Colonic mucosa (tissue), 4 donors: ENCODE measurements around the gene MRPS9. TPM values are rescaled to one million over a fixed set of nuclear protein-coding genes. Genes with fewer than 3 reads are reported as not detected.

Source experiments
- DNase-seq: peaks from one replicate; pipeline ENCODE4 v3.0.0-alpha.2; 2020
- H3K27ac ChIP-seq: fragments of 200-600 bp; one replicate; pipeline ENCODE4 v1.8.0; 2021
- H3K27me3 ChIP-seq: fragments of 200-600 bp; one replicate; pipeline ENCODE4 v1.8.0; 2021
- H3K36me3 ChIP-seq: fragments of 200-600 bp; one replicate; pipeline ENCODE4 v1.8.0; 2021
- H3K4me1 ChIP-seq: fragments of 200-600 bp; one replicate; pipeline ENCODE4 v1.8.0; 2021; ENCODE audit warnings: mild to moderate bottlenecking
- H3K4me3 ChIP-seq: fragments of 200-600 bp; one replicate; pipeline ENCODE4 v1.8.0; 2021
- H3K9ac ChIP-seq, 2 donors: one replicate each; pipeline ENCODE4 v1.7.0; 2013; ENCODE audit warnings: control low read depth in 2 of 2, low read depth in 2 of 2, low read length in 2 of 2
- H3K9me3 ChIP-seq: fragments of 200-600 bp; one replicate; pipeline ENCODE4 v1.8.0; 2021
- intact Hi-C: fragments of 100-400 bp; cut with DNase I; formaldehyde crosslinking; loops from one replicate; pipeline ENCODE4 v1.14.1; 2022
- total RNA-seq, 2 donors: library from RNA; stranded (reverse); fragmentation: NEBNext Ultra II Directional in 1 of 2; extraction: Animal tissue kit (Norgen Biotek cat#: 25700) in 1 of 2; gene quantifications; one replicate each; pipeline ENCODE4 v1.2.1, GENCODE V29; 2021
- TF ChIP-seq, protein P1 (sequence below): fragments of 200-600 bp; IDR thresholded peaks from one replicate; pipeline ENCODE4 v1.8.0; 2022; ENCODE audit warnings: antibody characterized with exemption, mild to moderate bottlenecking
- donor health status: healthy.
- donor health status: DM: no; HTN: no; CAD: no.
- donor health status: DM: no; HTN: no; CAD: no.

Gene MRPS9
- 10 to 100 TPM; 33.4 to 48.4 TPM for total RNA-seq

GRCh38 chr2:105037572-105038382 is at the start of gene MRPS9:
Gene MRPS9 (plus strand): TSS chr2:105038069. CDS start chr2:105038093, 24 bp downstream.
- intact Hi-C loops = no loop called here
- Histone ChIP-seq H3K9me3 (no peaks in the 10 kb centered on the region), H3K27me3 (no peaks in the 10 kb centered on the region), H3K9ac (peak within 1 kb of the TSS; percentile 82 to 90), H3K4me3 (peak within 1 kb of the TSS; percentile 89), H3K4me1 (peaks cover 5% of the 10 kb centered on the region), H3K36me3 (no peaks in the 10 kb centered on the region), H3K27ac (peak within 1 kb of the TSS; percentile 46)
- TF ChIP-seq, protein P1, sequence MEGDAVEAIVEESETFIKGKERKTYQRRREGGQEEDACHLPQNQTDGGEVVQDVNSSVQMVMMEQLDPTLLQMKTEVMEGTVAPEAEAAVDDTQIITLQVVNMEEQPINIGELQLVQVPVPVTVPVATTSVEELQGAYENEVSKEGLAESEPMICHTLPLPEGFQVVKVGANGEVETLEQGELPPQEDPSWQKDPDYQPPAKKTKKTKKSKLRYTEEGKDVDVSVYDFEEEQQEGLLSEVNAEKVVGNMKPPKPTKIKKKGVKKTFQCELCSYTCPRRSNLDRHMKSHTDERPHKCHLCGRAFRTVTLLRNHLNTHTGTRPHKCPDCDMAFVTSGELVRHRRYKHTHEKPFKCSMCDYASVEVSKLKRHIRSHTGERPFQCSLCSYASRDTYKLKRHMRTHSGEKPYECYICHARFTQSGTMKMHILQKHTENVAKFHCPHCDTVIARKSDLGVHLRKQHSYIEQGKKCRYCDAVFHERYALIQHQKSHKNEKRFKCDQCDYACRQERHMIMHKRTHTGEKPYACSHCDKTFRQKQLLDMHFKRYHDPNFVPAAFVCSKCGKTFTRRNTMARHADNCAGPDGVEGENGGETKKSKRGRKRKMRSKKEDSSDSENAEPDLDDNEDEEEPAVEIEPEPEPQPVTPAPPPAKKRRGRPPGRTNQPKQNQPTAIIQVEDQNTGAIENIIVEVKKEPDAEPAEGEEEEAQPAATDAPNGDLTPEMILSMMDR = no peak
- DNase-seq = peak; percentile 99

GRCh38 chr2:105005181-105005951 is 32.5 kb upstream of the MRPS9 start:
- TF ChIP-seq, protein P1 = no peak
- H3K27ac ChIP-seq = no peak overlapping the region
- intact Hi-C loops = no loop called here
- H3K9me3 ChIP-seq = no peaks in the 10 kb centered on the region
- no peak for DNase-seq
- no peaks in the 10 kb centered on the region for H3K27me3 ChIP-seq
- no peak overlapping the region for H3K4me3 ChIP-seq
- no peaks in the 10 kb centered on the region for H3K4me1 ChIP-seq
- H3K9ac ChIP-seq = no peak overlapping the region
- no peaks in the 10 kb centered on the region for H3K36me3 ChIP-seq

DNA sequence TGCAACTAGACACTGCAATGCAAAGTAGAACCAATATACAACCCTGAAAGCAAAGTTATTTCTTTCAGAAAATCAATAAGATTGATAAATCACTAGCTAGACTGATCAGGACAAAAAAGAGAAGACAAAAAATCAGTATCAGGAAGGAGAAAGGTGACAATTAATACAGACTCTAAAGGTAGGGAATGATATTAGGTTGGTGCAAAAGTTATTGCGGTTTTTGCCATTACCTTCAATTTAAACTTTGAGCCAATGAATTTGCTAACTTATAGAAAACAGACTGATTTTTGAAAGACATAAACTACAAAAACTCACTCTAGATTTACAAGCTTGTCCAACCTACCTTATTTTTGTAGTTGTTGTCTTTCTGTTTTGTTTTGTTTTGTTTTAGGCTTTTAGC is 30.5 kb upstream of the MRPS9 start:
- TF ChIP-seq, protein P1 = no peak
- intact Hi-C loops = no loop called here

DNA sequence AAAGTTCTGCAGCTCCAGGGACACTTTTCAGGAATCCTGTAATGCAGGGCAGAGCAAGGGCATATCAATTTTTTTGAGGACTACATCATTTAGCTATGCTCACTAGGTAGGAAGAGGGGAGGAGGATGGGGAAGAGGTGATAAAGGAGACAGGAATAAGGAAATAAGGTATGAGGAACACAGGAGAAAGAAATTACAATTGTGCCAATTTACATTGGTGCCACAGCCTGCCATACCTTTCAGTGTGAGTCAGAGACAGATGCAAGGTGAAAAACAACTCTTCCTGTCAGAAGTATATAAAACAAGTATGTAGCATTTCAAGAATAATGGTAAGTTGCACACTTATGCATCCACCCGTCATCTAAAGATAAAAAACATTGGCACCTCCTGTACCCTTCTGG is 5.4 kb upstream of the MRPS9 start:
- TF ChIP-seq, protein P1 = no peak
- H3K36me3 ChIP-seq = no peaks in the 10 kb centered on the region
- no peak overlapping the region for H3K27ac ChIP-seq
- no peak overlapping the region for H3K9ac ChIP-seq
- H3K9me3 ChIP-seq = no peaks in the 10 kb centered on the region
- intact Hi-C loops = no loop called here
- no peaks in the 10 kb centered on the region for H3K27me3 ChIP-seq
- H3K4me1 ChIP-seq = no peaks in the 10 kb centered on the region
- H3K4me3 ChIP-seq = no peak overlapping the region
- no peak for DNase-seq

More for the DNA sequence above, 30.5 kb upstream of the MRPS9 start:
- Histone ChIP-seq H3K27me3 (no peaks in the 10 kb centered on the region), H3K4me1 (no peaks in the 10 kb centered on the region), H3K4me3 (no peak overlapping the region), H3K9ac (no peak overlapping the region), H3K9me3 (no peaks in the 10 kb centered on the region), H3K27ac (no peak overlapping the region), H3K36me3 (no peaks in the 10 kb centered on the region)
- no peak for DNase-seq

DNA sequence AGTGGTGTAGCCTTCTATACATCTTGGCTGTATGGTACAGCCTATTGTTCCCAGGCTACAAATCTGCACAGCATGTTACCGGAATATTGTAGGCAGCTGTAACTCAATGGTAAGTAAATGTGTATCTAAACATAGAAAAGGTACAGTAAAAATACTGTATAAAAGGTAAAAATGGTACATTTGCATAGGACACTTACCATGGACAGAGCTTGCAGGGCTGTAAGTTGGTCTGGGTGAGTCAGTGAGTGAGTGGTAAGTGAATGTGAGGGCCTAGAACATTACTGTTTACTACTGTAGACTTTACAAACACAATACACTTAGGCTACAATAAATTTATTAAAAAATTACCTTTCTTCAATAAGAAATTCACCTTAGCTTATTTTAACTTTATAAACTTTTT is 3.7 kb upstream of the MRPS9 start:
- intact Hi-C loops = no loop called here
- TF ChIP-seq, protein P1 = no peak
- no peaks in the 10 kb centered on the region for H3K36me3 ChIP-seq

More for the DNA sequence above, 3.7 kb upstream of the MRPS9 start:
- DNase-seq = no peak
- no peak overlapping the region for H3K4me3 ChIP-seq
- H3K27me3 ChIP-seq = no peaks in the 10 kb centered on the region
- no peaks in the 10 kb centered on the region for H3K9me3 ChIP-seq
- H3K27ac ChIP-seq = no peak overlapping the region
- no peak overlapping the region for H3K9ac ChIP-seq
- peaks cover 4% of the 10 kb centered on the region for H3K4me1 ChIP-seq
